SK-N-SH (cell line): ENCODE measurements around the gene CDC73.

Experiments
- CHD2 ChIP-seq: fragments of 150-350 bp; IDR thresholded peaks from 2 replicates; pipeline ENCODE4 v1.6.1; 2018; ENCODE audit warnings: low read length; ENCODE audit not compliant: partially characterized antibody
- CTCF ChIP-seq: fragments of 200-600 bp; sonication (generic); IDR thresholded peaks from 2 replicates; pipeline ENCODE4 v1.6.1; 2017; ENCODE audit warnings: antibody characterized with exemption, mild to moderate bottlenecking, moderate library complexity
- EZH2phosphoT487 ChIP-seq: fragments of 200-600 bp; sonication (generic); IDR thresholded peaks from 2 replicates; pipeline ENCODE4 v1.6.1; 2017; ENCODE audit warnings: low read depth, mixed run types, mild to moderate bottlenecking, antibody characterized with exemption, moderate library complexity, borderline replicate concordance
- PBX3 ChIP-seq: IDR thresholded peaks from 2 replicates; pipeline ENCODE4; 2012
- POLR2AphosphoS5 ChIP-seq: IDR thresholded peaks from 2 replicates; pipeline ENCODE4 v1.6.1; 2012; ENCODE audit warnings: low read depth, low read length
- RAD21 ChIP-seq: IDR thresholded peaks from 2 replicates; pipeline ENCODE4 v1.6.1; 2012; ENCODE audit warnings: mild to moderate bottlenecking, low read length
- RFX5 ChIP-seq: IDR thresholded peaks from 2 replicates; pipeline ENCODE4 v1.6.1; 2012; ENCODE audit warnings: mild to moderate bottlenecking, improper control_type of control experiment, low read length
- RXRA ChIP-seq: IDR thresholded peaks from 2 replicates; pipeline ENCODE4 v1.4.0; 2012; ENCODE audit warnings: low read depth, mild to moderate bottlenecking, borderline replicate concordance
- TAF1 ChIP-seq: IDR thresholded peaks from 2 replicates; pipeline ENCODE4 v1.6.1; 2012; ENCODE audit warnings: low read depth, mild to moderate bottlenecking, low read length, moderate library complexity, borderline replicate concordance
- USF2 ChIP-seq: fragments of 150-350 bp; IDR thresholded peaks from 2 replicates; pipeline ENCODE4 v1.6.1; 2017; ENCODE audit warnings: antibody characterized with exemption, low read length, low read depth, borderline replicate concordance
- YY1 ChIP-seq: IDR thresholded peaks from 2 replicates; pipeline ENCODE4 v1.4.0; 2012; ENCODE audit warnings: low read depth, mild to moderate bottlenecking
- ZBTB33 ChIP-seq: IDR thresholded peaks from 2 replicates; pipeline ENCODE4 v1.4.0; 2012; ENCODE audit warnings: low read depth, borderline replicate concordance

GRCh38 chr1:193234530-193234929 lies 112.7 kb downstream of the CDC73 start:
- TF ChIP-seq PBX3 (no peak), CTCF (no peak), USF2 (no peak), POLR2AphosphoS5 (no peak), YY1 (no peak), RAD21 (no peak), CHD2 (no peak), ZBTB33 (no peak), TAF1 (no peak), RXRA (no peak), EZH2phosphoT487 (no peak), RFX5 (no peak)
